AG10803 (cell line): ENCODE results near the gene ZFYVE28.

Source experiments
- DNase-seq: peaks from one replicate; pipeline ENCODE4 v3.0.0; 2010; ENCODE audit warnings: low read depth
- H3K4me3 ChIP-seq: 2 replicates; pipeline ENCODE4 v1.5.1; 2011; ENCODE audit warnings: mild to moderate bottlenecking, low read length, control low read depth
- CTCF ChIP-seq: conservative IDR thresholded peaks from 2 replicates; pipeline ENCODE4 v1.5.1; 2011; ENCODE audit warnings: mild to moderate bottlenecking, low read length, control low read depth, inconsistent platforms

The ZFYVE28 gene

GRCh38 chr4:2331519-2332200 lies 86.8 kb downstream of the ZFYVE28 start:
- no peak overlapping the region for H3K4me3 ChIP-seq
- DNase-seq: no peak
- TF ChIP-seq CTCF: no peak

- DNase-seq: no peak
- TF ChIP-seq CTCF: no peak
- no peak overlapping the region for H3K4me3 ChIP-seq
Observed at GRCh38 chr4:2331043-2331420, 87.4 kb downstream of the ZFYVE28 start.

GRCh38 chr4:2330091-2331042 lies 88.1 kb downstream of the ZFYVE28 start:
- TF ChIP-seq CTCF: peak; percentile 18; the same call in 1 of the 2 replicates
- DNase-seq: peak; percentile 88
- no peak overlapping the region for H3K4me3 ChIP-seq

GRCh38 chr4:2327579-2327978 lies 90.9 kb downstream of the ZFYVE28 start:
- no peak overlapping the region for H3K4me3 ChIP-seq
- TF ChIP-seq CTCF: no peak
- DNase-seq: no peak

GRCh38 chr4:2324891-2325290 lies 93.6 kb downstream of the ZFYVE28 start:
- no peak overlapping the region for H3K4me3 ChIP-seq
- no peak for DNase-seq
- no peak for TF ChIP-seq CTCF

- H3K4me3 ChIP-seq: no peak overlapping the region
- DNase-seq: peak; percentile 18
- TF ChIP-seq CTCF: no peak
Observed at GRCh38 chr4:2322841-2323240, 95.6 kb downstream of the ZFYVE28 start.
